Aorta (tissue), 5 donors: Measurements from ENCODE around the gene ABLIM2. TPM values are rescaled to one million over a fixed set of nuclear protein-coding genes. Genes with fewer than 3 reads are reported as not detected.
A peak's percentile ranks its signal among the peaks of the same experiment; 100 is the strongest.

Source experiments
- ATAC-seq: fragments of 200-7000 bp; cut with Tn5 transposase; one replicate; pipeline ENCODE4 v1.9.1; 2022; ENCODE audit warnings: moderate library complexity; ENCODE audit not compliant: low FRiP score
- DNase-seq, 2 donors: peaks; one replicate each; pipeline ENCODE4 v3.0.0-alpha.2; 2020
- H3K27ac ChIP-seq, 2 donors: one replicate each; pipeline ENCODE4 v1.5.1; 2013; ENCODE audit warnings: low read length in 2 of 2, mild to moderate bottlenecking in 2 of 2, moderate library complexity in 2 of 2, control low read depth in 1 of 2, inconsistent platforms in 1 of 2, low read depth in 1 of 2
- H3K27me3 ChIP-seq, 2 donors: one replicate each; pipeline ENCODE4 v1.6.1; 2013; ENCODE audit warnings: control low read depth in 1 of 2, low read length in 1 of 2, mild to moderate bottlenecking in 1 of 2, moderate library complexity in 1 of 2; ENCODE audit not compliant: insufficient read depth in 2 of 2, control insufficient read depth in 1 of 2
- H3K36me3 ChIP-seq, 2 donors: one replicate each; pipeline ENCODE4 v1.6.1; 2013; ENCODE audit warnings: control low read depth in 1 of 2, low read length in 1 of 2, mild to moderate bottlenecking in 1 of 2; ENCODE audit not compliant: insufficient read depth in 2 of 2, control insufficient read depth in 1 of 2
- H3K4me1 ChIP-seq, 2 donors: one replicate each; pipeline ENCODE4 v1.6.1; 2013; ENCODE audit warnings: low read length in 2 of 2, control low read depth in 1 of 2, mild to moderate bottlenecking in 1 of 2, moderate library complexity in 1 of 2; ENCODE audit not compliant: insufficient read depth in 2 of 2, control insufficient read depth in 1 of 2
- H3K4me3 ChIP-seq, 2 donors: one replicate each; pipeline ENCODE4 v1.5.1; 2013; ENCODE audit warnings: low read length in 2 of 2, control low read depth in 1 of 2, mild to moderate bottlenecking in 1 of 2
- H3K9me3 ChIP-seq: one replicate; pipeline ENCODE4 v1.6.1; 2013; ENCODE audit warnings: mild to moderate bottlenecking, low read length; ENCODE audit not compliant: control insufficient read depth
- WGBS, 2 donors: extraction: QIAGEN DNeasy Blood & Tissue Kit; methylation state at CpG; one replicate each; pipeline ENCODE4 v1.1.7; 2013; 5-methylcytosine and 5-hydroxymethylcytosine counted together
- intact Hi-C, 2 donors: fragments of 100-400 bp; cut with DNase I; formaldehyde crosslinking; loops; one replicate each; pipeline versions ENCODE4 v1.14.2 to v1.15.0; 2022
- polyA plus RNA-seq, 2 donors: library from polyadenylated mRNA; stranded (reverse); fragments of 200-250 nt; gene quantifications; one replicate each; pipeline ENCODE4 v1.2.3, GENCODE V29; 2013
- total RNA-seq, 2 donors: library from RNA; stranded (reverse); fragmentation: NEBNext Ultra II Directional; extraction: Animal tissue kit (Norgen Biotek cat#: 25700); gene quantifications; one replicate each; pipeline ENCODE4 v1.2.1, GENCODE V29; 2021
- donor health status: healthy with polysubstance abuse.
- donor health status: Bipolar disorder and iron deficiency.
- donor health status: DM: no; HTN: no; CAD: no.
- donor health status: DM: no; HTN: no; CAD: no.
- donor health status: DM: yes; HTN: yes; CAD: no.

The ABLIM2 gene
- total and polyA plus RNA-seq, 4 donors = 5.3 to 20.2 (median 11.1) TPM

GRCh38 chr4:8089862-8090261 lies 68.8 kb downstream of the ABLIM2 start:
- no peaks in the 10 kb centered on the region for H3K4me1 ChIP-seq
- WGBS, 2 donors = 79 to 92% methylated on average over 7 of the region's 7 CpGs
- ATAC-seq (no peak), DNase-seq (no peak)
- no peak overlapping the region for H3K4me3 ChIP-seq
- intact Hi-C loops = no loop called here
- H3K36me3 ChIP-seq = no peaks in the 10 kb centered on the region
- no peaks in the 10 kb centered on the region for H3K27me3 ChIP-seq
- no peak overlapping the region for H3K27ac ChIP-seq
- no peaks in the 10 kb centered on the region for H3K9me3 ChIP-seq

DNA sequence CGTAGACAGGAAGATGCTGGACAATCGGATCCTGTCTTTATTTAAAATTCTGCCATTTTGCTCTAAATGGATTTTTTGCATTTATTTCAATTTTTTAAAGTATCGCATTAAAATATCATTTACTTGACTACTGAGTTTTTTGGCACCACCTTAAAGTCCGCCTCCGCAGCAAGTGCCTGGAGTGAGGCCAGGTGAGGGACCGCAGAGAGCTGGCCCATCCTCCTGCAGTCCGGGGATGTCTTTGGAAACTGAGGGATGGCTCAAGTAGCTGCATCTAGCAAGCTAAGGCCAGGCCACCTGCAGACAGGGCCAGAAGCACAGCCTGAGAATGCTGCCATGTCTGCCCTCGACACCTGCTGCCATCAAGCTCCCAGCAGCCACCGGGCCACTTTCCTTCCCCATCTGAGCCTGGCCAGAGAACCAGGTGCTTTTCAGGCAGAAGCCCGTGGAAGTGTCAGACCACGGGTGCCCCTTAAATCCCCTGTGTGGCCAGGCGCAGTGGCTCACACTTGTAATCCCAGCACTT lies 69.6 kb downstream of the ABLIM2 start:
- H3K36me3 ChIP-seq = no peaks in the 10 kb centered on the region
- DNase-seq = no peak
- no peaks in the 10 kb centered on the region for H3K4me1 ChIP-seq
- no peaks in the 10 kb centered on the region for H3K27me3 ChIP-seq
- H3K4me3 ChIP-seq = no peak overlapping the region
- no peak overlapping the region for H3K27ac ChIP-seq
- intact Hi-C loops = no loop called here
- no peak for ATAC-seq
- 92 to 96% methylated on average over 12 of the region's 12 CpGs for WGBS, 2 donors
- H3K9me3 ChIP-seq = no peaks in the 10 kb centered on the region

- DNase-seq (no peak), ATAC-seq (no peak)
- Histone ChIP-seq H3K27ac (no peak overlapping the region), H3K4me3 (no peak overlapping the region), H3K27me3 (no peaks in the 10 kb centered on the region), H3K9me3 (no peaks in the 10 kb centered on the region), H3K36me3 (no peaks in the 10 kb centered on the region), H3K4me1 (no peaks in the 10 kb centered on the region)
- intact Hi-C loops = no loop called here
- WGBS, 2 donors = 86 to 88% methylated on average over 17 to 18 of the region's 18 CpGs
Observed at GRCh38 chr4:8087921-8088495, 70.6 kb downstream of the ABLIM2 start.

- intact Hi-C loops = no loop called here
- H3K27ac ChIP-seq = no peak overlapping the region
- no peaks in the 10 kb centered on the region for H3K4me1 ChIP-seq
- H3K4me3 ChIP-seq = no peak overlapping the region
- no peaks in the 10 kb centered on the region for H3K9me3 ChIP-seq
- H3K27me3 ChIP-seq = no peaks in the 10 kb centered on the region
- ATAC-seq (no peak), DNase-seq (peak in 1 of 2 donors; percentile 67)
- 76 to 85% methylated on average over 12 to 14 of the region's 14 CpGs for WGBS, 2 donors
- no peaks in the 10 kb centered on the region for H3K36me3 ChIP-seq
Observed at GRCh38 chr4:8086783-8087445, 71.7 kb downstream of the ABLIM2 start.

DNA sequence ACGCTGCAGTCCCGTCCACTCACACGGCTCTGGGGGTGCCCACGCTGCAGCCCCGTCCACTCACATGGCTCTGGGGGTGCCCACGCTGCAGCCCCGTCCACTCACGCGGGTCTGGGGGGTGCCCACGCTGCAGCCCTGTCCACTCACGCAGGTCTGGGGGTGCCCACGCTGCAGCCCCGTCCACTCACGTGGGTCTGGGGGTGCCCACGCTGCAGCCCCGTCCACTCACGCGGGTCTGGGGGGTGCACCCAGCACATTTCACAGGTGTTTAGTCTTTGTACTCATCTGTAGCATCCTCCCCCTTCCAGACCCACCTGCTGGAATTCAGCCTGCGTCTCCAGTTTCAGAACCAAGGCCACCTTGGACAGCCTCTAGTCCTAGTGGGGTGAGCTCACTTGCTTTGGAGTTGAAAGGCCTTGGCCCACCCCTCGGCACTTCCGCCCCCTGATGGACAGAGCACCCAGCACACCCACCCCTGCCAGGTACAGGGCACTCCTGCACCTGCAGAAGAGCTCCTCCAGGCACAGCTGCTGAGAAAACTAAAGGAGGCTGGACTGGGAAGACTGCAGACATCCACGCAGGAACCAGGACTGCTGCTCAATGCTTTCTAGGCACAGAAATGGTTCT lies 73.0 kb downstream of the ABLIM2 start:
- DNase-seq = no peak
- no peaks in the 10 kb centered on the region for H3K36me3 ChIP-seq
- no peaks in the 10 kb centered on the region for H3K27me3 ChIP-seq
- no peaks in the 10 kb centered on the region for H3K9me3 ChIP-seq
- H3K4me1 ChIP-seq = no peaks in the 10 kb centered on the region
- H3K4me3 ChIP-seq = no peak overlapping the region
- intact Hi-C loops = no loop called here
- H3K27ac ChIP-seq = no peak overlapping the region
- WGBS, 2 donors = 91 to 93% methylated on average over 22 of the region's 22 CpGs
- no peak for ATAC-seq

DNA sequence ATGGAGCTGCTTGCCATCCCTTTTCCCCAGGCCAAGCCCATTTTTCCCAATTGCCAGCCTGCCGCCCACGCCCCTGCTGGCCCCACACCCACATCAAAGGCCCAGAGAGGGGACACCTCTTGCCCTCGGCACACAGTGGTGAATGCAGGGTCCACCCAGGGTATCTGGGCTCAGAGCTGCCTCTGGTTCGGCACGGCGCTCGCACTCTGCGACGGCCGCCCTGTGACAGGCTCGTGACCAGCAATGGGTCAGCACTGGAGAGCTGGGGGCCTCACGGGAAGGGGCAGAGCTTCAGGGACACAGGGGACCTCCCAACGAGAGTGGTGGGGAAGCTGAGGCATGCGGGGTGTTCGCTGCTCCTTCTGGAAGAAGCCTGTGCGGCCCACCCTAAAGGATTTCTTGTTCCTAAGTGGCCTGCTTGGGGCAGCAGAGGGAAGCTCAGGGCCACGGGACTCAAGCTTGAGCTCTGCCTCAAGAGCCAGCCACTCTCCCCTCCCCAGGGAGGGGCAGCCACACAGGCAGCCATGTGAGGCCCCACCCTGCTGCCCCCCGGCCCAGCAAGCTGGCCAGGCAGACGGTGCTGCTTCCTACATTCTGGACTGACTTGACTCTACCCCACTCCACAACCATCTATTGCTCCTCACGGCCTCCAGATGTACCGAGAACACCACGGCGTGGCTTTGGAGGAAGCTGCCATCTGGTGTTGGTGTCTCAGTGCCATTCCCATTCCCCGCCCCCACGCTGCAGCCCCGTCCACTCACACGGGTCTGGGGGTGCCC lies 73.7 kb downstream of the ABLIM2 start:
- H3K36me3 ChIP-seq = no peaks in the 10 kb centered on the region
- H3K27me3 ChIP-seq = no peaks in the 10 kb centered on the region
- DNase-seq (no peak), ATAC-seq (no peak)
- intact Hi-C loops = no loop called here
- no peaks in the 10 kb centered on the region for H3K4me1 ChIP-seq
- 92% methylated on average over 25 to 27 of the region's 27 CpGs for WGBS, 2 donors
- no peaks in the 10 kb centered on the region for H3K9me3 ChIP-seq
- no peak overlapping the region for H3K4me3 ChIP-seq
- no peak overlapping the region for H3K27ac ChIP-seq

DNA sequence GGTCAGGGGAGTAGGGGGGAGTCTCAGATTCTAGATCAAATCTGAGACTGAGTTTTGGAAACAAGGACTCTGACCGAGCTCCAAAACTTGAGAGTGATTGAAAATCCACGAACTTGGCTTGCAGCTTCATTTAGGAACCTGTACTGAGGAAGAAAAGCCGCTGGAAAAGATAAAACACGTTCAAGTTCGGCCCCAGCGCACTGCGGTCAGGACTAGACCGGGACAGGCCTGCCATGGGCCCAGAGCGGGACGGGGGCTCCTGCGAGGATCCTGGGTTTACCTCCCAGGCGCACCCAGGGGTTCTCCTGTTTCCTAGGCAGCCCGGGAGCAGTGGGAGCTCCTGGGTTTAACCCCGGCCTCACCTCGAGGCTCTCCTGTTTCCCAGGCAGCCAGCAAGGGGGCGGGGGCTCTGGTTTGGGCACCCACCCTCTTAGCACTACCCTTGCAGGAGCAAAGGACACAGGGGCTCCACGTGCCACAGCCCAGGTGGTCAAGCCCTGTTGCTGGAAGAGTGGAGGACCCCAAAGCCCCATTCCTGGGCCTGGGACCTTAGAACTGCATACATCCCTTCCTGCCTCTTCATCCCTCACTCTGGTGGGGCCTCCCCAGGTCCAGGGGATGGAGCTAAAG lies 74.5 kb downstream of the ABLIM2 start:
- no peak for ATAC-seq
- Histone ChIP-seq H3K27me3 (no peaks in the 10 kb centered on the region), H3K9me3 (no peaks in the 10 kb centered on the region), H3K36me3 (no peaks in the 10 kb centered on the region), H3K4me3 (no peak overlapping the region), H3K27ac (no peak overlapping the region), H3K4me1 (no peaks in the 10 kb centered on the region)
- intact Hi-C loops = no loop called here
- peak in 1 of 2 donors; percentile 71 for DNase-seq
- WGBS, 2 donors = 89 to 90% methylated on average over 17 of the region's 17 CpGs

GRCh38 chr4:8083086-8083825 lies 75.4 kb downstream of the ABLIM2 start:
- no peak overlapping the region for H3K27ac ChIP-seq
- intact Hi-C loops = no loop called here

More at GRCh38 chr4:8083086-8083825, 75.4 kb downstream of the ABLIM2 start:
- no peaks in the 10 kb centered on the region for H3K36me3 ChIP-seq
- H3K9me3 ChIP-seq = no peaks in the 10 kb centered on the region
- no peaks in the 10 kb centered on the region for H3K4me1 ChIP-seq
- ATAC-seq (no peak), DNase-seq (peak in 1 of 2 donors; percentile 39)
- H3K27me3 ChIP-seq = no peaks in the 10 kb centered on the region
- WGBS, 2 donors = 84 to 85% methylated on average over 21 of the region's 21 CpGs
- H3K4me3 ChIP-seq = no peak overlapping the region
